A549 (cell line): ENCODE measurements around the gene TYW1B. TPM values are rescaled to one million over a fixed set of nuclear protein-coding genes. Genes with fewer than 3 reads are reported as not detected.
"Not testable (repeated sequence)": the region's sequence is repeated elsewhere in the genome, so short reads cannot be mapped to it uniquely, and the experiment has no call there.

Experiments used
- ATAC-seq, 2 experiments: fragments of 200-7000 bp in 1 of 2; fragments of >200 bp in 1 of 2; cut with Nextera tagmentation in 1 of 2; cut with Tn5 transposase in 1 of 2; 3 replicates each; pipeline versions ENCODE4 v1.8.0 to v1.9.1; 2018 to 2020; ENCODE audit warnings: mild to moderate bottlenecking in 1 of 2, moderate library complexity in 1 of 2
- CTCF ChIA-PET: fragments of 300-600 bp; sonication (Branson Sonifier 250); formaldehyde crosslinking; extraction: SDS; loops from one replicate; lab custom pipeline; 2021; ENCODE audit warnings: antibody characterized with exemption, inconsistent platforms; lab: Yijun Ruan, JAX
- POLR2A ChIA-PET: fragments of 350-600 bp; formaldehyde crosslinking; extraction: SDS; loops from one replicate; lab custom pipeline; 2021; ENCODE audit warnings: antibody characterized with exemption, inconsistent platforms; lab: Yijun Ruan, JAX
- DNase-seq, 2 experiments: peaks; one replicate each; pipeline versions ENCODE4 v3.0.0 to v3.0.0-alpha.2; 2011 to 2016; ENCODE audit warnings: low read depth in 1 of 2, low spot score in 1 of 2
- FAIRE-seq: peaks from 2 replicates; lab custom pipeline; 2011; peaks lifted over from hg19 to GRCh38; lab: Jason Lieb, UNC
- H3K27ac ChIP-seq, 2 experiments: fragments of >200 bp; sonication (Bioruptor Twin); formaldehyde crosslinking; 3 replicates each; pipeline ENCODE4 v1.5.1; 2016 to 2017
- H3K4me1 ChIP-seq: fragments of >200 bp; sonication (Bioruptor Twin); formaldehyde crosslinking; 3 replicates; pipeline ENCODE4 v1.6.1; 2016
- H3K4me2 ChIP-seq: fragments of >200 bp; sonication (Bioruptor Twin); formaldehyde crosslinking; 3 replicates; pipeline ENCODE4 v1.6.1; 2016
- H3K4me3 ChIP-seq: fragments of >200 bp; sonication (Bioruptor Twin); formaldehyde crosslinking; 3 replicates; pipeline ENCODE4 v1.5.1; 2016
- H3K9me3 ChIP-seq: fragments of >200 bp; sonication (Bioruptor Twin); formaldehyde crosslinking; 3 replicates; pipeline ENCODE4 v1.6.1; 2016
- CBX8 ChIP-seq: fragments of 200-600 bp; sonication (generic); IDR thresholded peaks from 2 replicates; pipeline ENCODE4 v1.6.1; 2016
- CEBPB ChIP-seq, 2 experiments: fragments of >200 bp in 1 of 2; sonication (Bioruptor Twin) in 1 of 2; formaldehyde crosslinking in 1 of 2; IDR thresholded peaks; 2 replicates each; pipeline ENCODE4 v1.6.1; 2012 to 2016
- CHD2 ChIP-seq: fragments of 150-350 bp; IDR thresholded peaks from 2 replicates; pipeline ENCODE4 v1.6.1; 2014; ENCODE audit warnings: low read length; ENCODE audit not compliant: partially characterized antibody
- CHD4 ChIP-seq: fragments of 200-600 bp; sonication (generic); IDR thresholded peaks from 2 replicates; pipeline ENCODE4 v1.6.1; 2016; ENCODE audit warnings: antibody characterized with exemption, mild to moderate bottlenecking, borderline replicate concordance
- FOSB ChIP-seq: fragments of 250-450 bp; sonication (Bioruptor Pico); IDR thresholded peaks from 2 replicates; pipeline ENCODE4 v1.5.0; 2020; ENCODE audit warnings: mild to moderate bottlenecking, moderate library complexity
- FOXS1 ChIP-seq: fragments of 250-450 bp; sonication (Bioruptor Pico); IDR thresholded peaks from 2 replicates; pipeline ENCODE4 v1.5.0; 2020; ENCODE audit warnings: mild to moderate bottlenecking, moderate library complexity
- GATA3 ChIP-seq: IDR thresholded peaks from 2 replicates; pipeline ENCODE4 v1.6.1; 2012; ENCODE audit warnings: borderline replicate concordance
- HEYL ChIP-seq: fragments of 250-450 bp; sonication (Bioruptor Pico); IDR thresholded peaks from 2 replicates; pipeline ENCODE4 v1.8.0; 2021; ENCODE audit warnings: mild to moderate bottlenecking, moderate library complexity
- HOXA7 ChIP-seq: fragments of 250-450 bp; sonication (Bioruptor Pico); IDR thresholded peaks from 2 replicates; pipeline ENCODE4 v1.5.0; 2020; ENCODE audit warnings: mild to moderate bottlenecking, moderate library complexity
- HOXB13 ChIP-seq: fragments of 250-450 bp; sonication (Bioruptor Pico); IDR thresholded peaks from 2 replicates; pipeline ENCODE4 v1.5.0; 2020; ENCODE audit warnings: low read depth, mild to moderate bottlenecking, moderate library complexity
- HOXB5 ChIP-seq: fragments of 250-450 bp; sonication (Bioruptor Pico); IDR thresholded peaks from 2 replicates; pipeline ENCODE4 v1.5.0; 2020; ENCODE audit warnings: mild to moderate bottlenecking, moderate library complexity
- KDM1A ChIP-seq: fragments of 200-600 bp; sonication (generic); IDR thresholded peaks from 2 replicates; pipeline ENCODE4 v1.6.1; 2016; ENCODE audit warnings: low read depth, mild to moderate bottlenecking
- KDM5A ChIP-seq: fragments of 200-600 bp; sonication (generic); IDR thresholded peaks from 2 replicates; pipeline ENCODE4 v1.6.1; 2016; ENCODE audit warnings: antibody characterized with exemption, mild to moderate bottlenecking
- MYC ChIP-seq: IDR thresholded peaks from 2 replicates; pipeline ENCODE4 v1.6.1; 2012; ENCODE audit warnings: mild to moderate bottlenecking, inconsistent platforms, low read length, improper control_type of control experiment, borderline replicate concordance
- NFE2L2 ChIP-seq: fragments of 150-350 bp; conservative IDR thresholded peaks from 2 replicates; pipeline ENCODE4 v1.6.1; 2014; ENCODE audit warnings: low read length
- NPAS2 ChIP-seq: fragments of 250-450 bp; sonication (Bioruptor Pico); IDR thresholded peaks from 2 replicates; pipeline ENCODE4 v1.8.0; 2022; ENCODE audit warnings: mild to moderate bottlenecking, moderate library complexity, borderline replicate concordance
- POLR2A ChIP-seq: IDR thresholded peaks from 2 replicates; pipeline ENCODE4 v1.6.1; 2012; ENCODE audit warnings: mild to moderate bottlenecking, low read length
- RFX5 ChIP-seq: fragments of 450-650 bp; IDR thresholded peaks from 2 replicates; pipeline ENCODE4 v1.7.1; 2014; ENCODE audit warnings: antibody characterized with exemption, mild to moderate bottlenecking, moderate library complexity
- RNF2 ChIP-seq: fragments of 200-600 bp; sonication (generic); IDR thresholded peaks from 2 replicates; pipeline ENCODE4 v1.6.1; 2016; ENCODE audit warnings: low read depth, mild to moderate bottlenecking, antibody characterized with exemption, moderate library complexity, borderline replicate concordance
- TFCP2L1 ChIP-seq: fragments of 250-450 bp; sonication (Bioruptor Pico); IDR thresholded peaks from 2 replicates; pipeline ENCODE4 v1.5.0; 2021; ENCODE audit warnings: mild to moderate bottlenecking
- TP53 ChIP-seq: fragments of 250-450 bp; sonication (Bioruptor Pico); IDR thresholded peaks from 2 replicates; pipeline ENCODE4 v1.5.0; 2021; ENCODE audit warnings: mild to moderate bottlenecking, moderate library complexity
- WGBS: methylation state at CpG from one replicate; pipeline ENCODE4 v1.1.6; 2017; ENCODE audit errors: missing lambda C conversion rate; 5-methylcytosine and 5-hydroxymethylcytosine counted together
- polyA plus RNA-seq, 4 experiments: library from polyadenylated mRNA; depleted of rRNA in 3 of 4; stranded (reverse); fragments of >200 nt; fragmentation: RNase III in 1 of 4; extraction: RNeasy Plus Mini Kit Qiagen cat#74134 plus additional on column Dnase treatment in 1 of 4; gene quantifications; 2 replicates in 3 of 4; 3 replicates in 1 of 4; pipeline ENCODE4 v1.2.3, GENCODE V29; 2011 to 2017
- TF ChIP-seq, protein P1 (sequence below): fragments of 250-450 bp; sonication (Bioruptor Pico); IDR thresholded peaks from 2 replicates; pipeline ENCODE4 v1.5.0; 2020; ENCODE audit warnings: low read depth, mild to moderate bottlenecking, moderate library complexity
- TF ChIP-seq, protein P2 (sequence below): fragments of 450-650 bp; IDR thresholded peaks from 2 replicates; pipeline ENCODE4 v1.6.1; 2014; ENCODE audit warnings: antibody characterized with exemption
- TF ChIP-seq, protein P3 (sequence below): fragments of >200 bp; sonication (Bioruptor Twin); formaldehyde crosslinking; IDR thresholded peaks from 2 replicates; pipeline ENCODE4 v1.6.1; 2016
- TF ChIP-seq, protein P4 (sequence below): IDR thresholded peaks from 2 replicates; pipeline ENCODE4 v1.6.1; 2012
- TF ChIP-seq, protein P5 (sequence below): IDR thresholded peaks from 2 replicates; pipeline ENCODE4 v1.6.1; 2012

TYW1B gene
- polyA plus RNA-seq, 2 of the 4 experiments (the other 2 are of a cell fraction) = 2.7 to 4.6 TPM

DNA sequence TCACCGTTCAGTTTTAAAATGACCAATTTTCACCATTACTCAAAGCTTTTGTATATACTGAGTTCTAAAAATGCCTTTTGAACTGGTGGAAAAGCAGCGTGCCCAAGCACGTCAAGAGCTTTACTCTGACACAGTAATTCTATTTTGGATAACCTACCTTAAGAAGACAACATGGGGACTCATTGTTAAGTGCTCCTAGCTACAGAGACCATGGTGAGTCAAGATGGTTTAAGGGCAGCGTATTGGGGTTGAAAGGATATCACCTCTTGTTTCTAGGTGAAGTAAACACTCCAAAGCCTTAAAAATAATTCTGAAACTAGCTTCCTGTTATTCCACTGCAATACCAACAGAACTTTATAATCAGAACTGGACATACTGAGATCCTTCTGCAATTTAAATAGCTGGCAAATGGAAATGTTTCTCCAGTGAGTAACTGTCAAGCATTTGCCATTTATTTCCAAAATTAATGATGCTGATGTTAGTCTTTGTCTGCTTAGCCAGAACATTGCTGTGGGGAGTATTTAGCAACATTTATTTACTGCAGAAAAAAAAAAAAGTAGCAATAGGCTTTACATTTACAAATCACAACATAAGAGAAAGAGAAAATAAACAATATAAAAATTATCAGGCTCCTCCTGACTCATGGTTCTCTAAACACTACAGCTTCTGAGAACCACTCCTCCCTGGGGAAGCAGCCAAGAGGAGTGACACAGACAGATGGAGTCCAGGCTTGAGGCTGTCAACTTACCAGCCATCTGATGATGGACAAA, 44.2 kb downstream of the TYW1B start:
- FAIRE-seq (peak; percentile 18), DNase-seq (peak in 1 of 2 experiments; percentile 59), ATAC-seq (peak; percentile 98)
- H3K27ac ChIP-seq, H3K9me3 ChIP-seq, H3K4me3 ChIP-seq, POLR2A ChIA-PET: not testable (repeated sequence)
- Histone ChIP-seq H3K4me1 (peaks cover 18% of the 10 kb centered on the region; the same call in 2 of the 3 replicates), H3K4me2 (peak overlapping the region; percentile 40)
- TF ChIP-seq HOXB5 (CRISPR knock-in tag) = peak; percentile 59; the same call in 1 of the 2 replicates
- TF ChIP-seq CEBPB (IDR thresholded peaks at IDR 0.05) = peak in 1 of 2 experiments; percentile 38; a peak in 1 of 4 replicates
- WGBS = 74% methylated on average over 4 of the region's 4 CpGs
- CTCF ChIA-PET = interaction anchor here (1.5 kb wide), 1 partner anchor 289 kb away, joined by 3 read pairs; no protein-coding TSS in a partner anchor

DNA sequence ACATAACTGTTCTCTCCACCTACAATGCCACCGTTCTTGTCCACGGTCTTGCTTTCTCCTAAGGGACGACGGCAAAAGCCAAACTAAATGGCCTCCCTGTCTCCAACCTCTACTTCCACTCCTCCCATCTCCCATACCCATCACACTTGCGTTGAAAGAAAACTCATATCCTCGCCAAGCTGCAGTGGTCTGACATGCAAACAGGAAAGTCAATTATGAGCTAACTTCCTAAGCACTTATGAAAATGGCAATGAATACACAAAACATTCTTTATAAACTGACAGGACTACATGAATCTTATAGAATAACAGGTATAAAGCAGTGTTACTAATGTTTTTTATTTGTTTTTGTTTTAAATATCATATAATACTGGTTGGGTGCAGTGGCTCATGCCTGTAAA, 46.4 kb downstream of the TYW1B start:
- Histone ChIP-seq H3K4me2 (no peak overlapping the region), H3K4me3 (no peak overlapping the region), H3K4me1 (peaks cover 18% of the 10 kb centered on the region; the same call in 2 of the 3 replicates), H3K9me3 (no peaks in the 10 kb centered on the region), H3K27ac (no peak overlapping the region)
- WGBS = 96% methylated on average over 6 of the region's 6 CpGs
- ATAC-seq = no peak
- no peak for DNase-seq
- FAIRE-seq = no peak
- ChIA-PET CTCF (no interaction called here), POLR2A (no interaction called here)
- TF ChIP-seq MYC (no peak), TP53 (CRISPR knock-in tag) (no peak), KDM1A (no peak), TFCP2L1 (no peak), CHD4 (no peak), FOXS1 (CRISPR knock-in tag) (no peak), NFE2L2 (no peak), CBX8 (no peak), FOSB (CRISPR knock-in tag) (no peak)
- TF ChIP-seq, protein P1, sequence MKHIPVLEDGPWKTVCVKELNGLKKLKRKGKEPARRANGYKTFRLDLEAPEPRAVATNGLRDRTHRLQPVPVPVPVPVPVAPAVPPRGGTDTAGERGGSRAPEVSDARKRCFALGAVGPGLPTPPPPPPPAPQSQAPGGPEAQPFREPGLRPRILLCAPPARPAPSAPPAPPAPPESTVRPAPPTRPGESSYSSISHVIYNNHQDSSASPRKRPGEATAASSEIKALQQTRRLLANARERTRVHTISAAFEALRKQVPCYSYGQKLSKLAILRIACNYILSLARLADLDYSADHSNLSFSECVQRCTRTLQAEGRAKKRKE (CRISPR knock-in tag) = no peak

DNA sequence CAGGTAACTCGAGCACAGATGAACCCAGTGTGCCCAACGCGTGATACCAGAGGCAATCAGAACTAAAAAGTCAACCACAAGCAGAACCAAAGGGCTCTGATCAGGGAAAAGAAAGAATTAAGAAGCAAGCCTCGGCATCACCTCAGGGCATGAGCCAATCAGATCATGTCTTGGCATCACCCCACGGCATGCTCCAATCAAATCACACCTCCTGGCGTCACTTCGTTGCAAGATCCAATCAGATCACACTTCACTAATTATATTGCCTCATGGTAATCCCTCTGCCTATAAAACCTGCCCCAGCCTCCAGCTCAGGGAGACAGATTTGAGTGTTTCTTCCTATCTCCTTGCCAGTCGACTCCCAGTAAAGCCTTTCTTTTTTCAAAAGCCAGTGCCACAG, 46.8 kb downstream of the TYW1B start:
- TF ChIP-seq CHD2 = no peak
- TF ChIP-seq, protein P2, sequence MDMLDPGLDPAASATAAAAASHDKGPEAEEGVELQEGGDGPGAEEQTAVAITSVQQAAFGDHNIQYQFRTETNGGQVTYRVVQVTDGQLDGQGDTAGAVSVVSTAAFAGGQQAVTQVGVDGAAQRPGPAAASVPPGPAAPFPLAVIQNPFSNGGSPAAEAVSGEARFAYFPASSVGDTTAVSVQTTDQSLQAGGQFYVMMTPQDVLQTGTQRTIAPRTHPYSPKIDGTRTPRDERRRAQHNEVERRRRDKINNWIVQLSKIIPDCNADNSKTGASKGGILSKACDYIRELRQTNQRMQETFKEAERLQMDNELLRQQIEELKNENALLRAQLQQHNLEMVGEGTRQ = no peak
- no peak for TF ChIP-seq HOXB13 (CRISPR knock-in tag)
- TF ChIP-seq, protein P3, sequence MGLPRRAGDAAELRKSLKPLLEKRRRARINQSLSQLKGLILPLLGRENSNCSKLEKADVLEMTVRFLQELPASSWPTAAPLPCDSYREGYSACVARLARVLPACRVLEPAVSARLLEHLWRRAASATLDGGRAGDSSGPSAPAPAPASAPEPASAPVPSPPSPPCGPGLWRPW = no peak
- no peak for TF ChIP-seq RFX5
- TF ChIP-seq HEYL = no peak
- no peak for TF ChIP-seq HOXA7
- TF ChIP-seq, protein P4, sequence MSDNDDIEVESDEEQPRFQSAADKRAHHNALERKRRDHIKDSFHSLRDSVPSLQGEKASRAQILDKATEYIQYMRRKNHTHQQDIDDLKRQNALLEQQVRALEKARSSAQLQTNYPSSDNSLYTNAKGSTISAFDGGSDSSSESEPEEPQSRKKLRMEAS = no peak
- no peak for TF ChIP-seq RNF2
- no peak for TF ChIP-seq POLR2A
- TF ChIP-seq GATA3 = no peak
- TF ChIP-seq KDM5A = no peak
- no peak for TF ChIP-seq CEBPB (IDR thresholded peaks at IDR 0.05)
- TF ChIP-seq NPAS2 (CRISPR knock-in tag) = no peak
- TF ChIP-seq, protein P5, sequence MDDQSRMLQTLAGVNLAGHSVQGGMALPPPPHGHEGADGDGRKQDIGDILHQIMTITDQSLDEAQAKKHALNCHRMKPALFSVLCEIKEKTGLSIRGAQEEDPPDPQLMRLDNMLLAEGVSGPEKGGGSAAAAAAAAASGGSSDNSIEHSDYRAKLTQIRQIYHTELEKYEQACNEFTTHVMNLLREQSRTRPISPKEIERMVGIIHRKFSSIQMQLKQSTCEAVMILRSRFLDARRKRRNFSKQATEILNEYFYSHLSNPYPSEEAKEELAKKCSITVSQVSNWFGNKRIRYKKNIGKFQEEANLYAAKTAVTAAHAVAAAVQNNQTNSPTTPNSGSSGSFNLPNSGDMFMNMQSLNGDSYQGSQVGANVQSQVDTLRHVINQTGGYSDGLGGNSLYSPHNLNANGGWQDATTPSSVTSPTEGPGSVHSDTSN = no peak

DNA sequence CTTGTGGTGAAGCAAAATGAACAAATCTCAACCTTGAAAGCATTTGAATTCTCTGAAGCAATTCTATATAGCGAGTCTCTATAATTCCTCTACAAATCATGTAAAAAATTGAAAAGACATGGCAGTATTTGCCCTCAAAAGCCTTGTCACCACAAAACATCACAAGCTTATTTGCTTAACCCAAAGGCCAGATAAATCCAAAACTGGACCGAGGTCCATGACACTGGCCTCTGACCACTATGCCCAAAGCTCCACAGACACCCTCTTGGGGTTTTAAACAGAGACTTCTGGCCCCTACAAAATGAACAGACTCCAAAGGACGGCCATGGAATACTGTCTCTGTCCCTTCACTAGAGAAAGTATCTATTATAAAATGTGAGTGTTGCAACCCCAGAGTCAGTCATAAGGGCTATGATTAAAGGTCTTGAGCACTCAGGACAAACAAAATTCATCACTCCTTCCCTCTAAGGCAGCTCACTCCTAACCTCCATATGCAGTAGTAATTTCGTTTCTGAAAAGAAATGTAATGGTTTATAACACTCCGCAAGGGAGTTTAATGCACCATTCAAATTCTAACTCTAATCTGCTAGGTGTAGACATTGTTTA, 47.6 kb downstream of the TYW1B start:
- POLR2A ChIA-PET = interaction anchor here (0.6 kb wide), 1 partner anchor 53 kb away, joined by 4 read pairs; no protein-coding TSS in a partner anchor
- not testable (repeated sequence) for FAIRE-seq

More for the DNA sequence above, 46.8 kb downstream of the TYW1B start:
- Histone ChIP-seq H3K9me3 (no peaks in the 10 kb centered on the region), H3K27ac (no peak overlapping the region), H3K4me2 (no peak overlapping the region), H3K4me3 (no peak overlapping the region), H3K4me1 (peaks cover 18% of the 10 kb centered on the region; the same call in 2 of the 3 replicates)
- FAIRE-seq = no peak
- no peak for DNase-seq
- CTCF ChIA-PET = no interaction called here
- POLR2A ChIA-PET = interaction anchor here (0.6 kb wide), 1 partner anchor 52 kb away, joined by 4 read pairs; no protein-coding TSS in a partner anchor
- ATAC-seq = no peak
- 92% methylated on average over 8 of the region's 8 CpGs for WGBS

More for the DNA sequence above, 47.6 kb downstream of the TYW1B start:
- ATAC-seq, H3K4me2 ChIP-seq, H3K9me3 ChIP-seq, H3K4me3 ChIP-seq, DNase-seq, H3K27ac ChIP-seq: not testable (repeated sequence)
- CTCF ChIA-PET = interaction anchor here (0.9 kb wide), 1 partner anchor 15 kb away, joined by 3 read pairs; no protein-coding TSS in a partner anchor
- peaks cover 18% of the 10 kb centered on the region; the same call in 2 of the 3 replicates for H3K4me1 ChIP-seq
- WGBS = 67% methylated on average over 5 of the region's 5 CpGs
